K562 (cell line): Measurements from ENCODE around the gene CCDC32. TPM values are rescaled to one million over a fixed set of nuclear protein-coding genes. Genes with fewer than 3 reads are reported as not detected.
A peak's percentile ranks its signal among the peaks of the same experiment; 100 is the strongest.

Experiments
- ATF1 ChIP-seq, 2 experiments: fragments of 450-650 bp in 1 of 2; IDR thresholded peaks; 2 replicates each; pipeline ENCODE4 v1.6.1; 2016; ENCODE audit warnings: missing compliant biosample characterization in 1 of 2, missing genetic modification characterization in 1 of 2
- ERF ChIP-seq: fragments of 450-650 bp; formaldehyde crosslinking; IDR thresholded peaks from 2 replicates; pipeline ENCODE4 v1.4.0; 2020; ENCODE audit warnings: mild to moderate bottlenecking, mixed read lengths
- FOXA3 ChIP-seq, 2 experiments: fragments of 450-650 bp in 1 of 2; sonication (generic) in 1 of 2; formaldehyde crosslinking; IDR thresholded peaks in 1 of 2; conservative IDR thresholded peaks in 1 of 2; 2 replicates each; pipeline versions ENCODE4 v1.4.0 to v1.8.0; 2020 to 2022; ENCODE audit warnings: mild to moderate bottlenecking in 2 of 2, missing genetic modification reagents in 1 of 2
- FOXK1 ChIP-seq: sonication (generic); formaldehyde crosslinking; IDR thresholded peaks from 2 replicates; pipeline ENCODE4 v1.8.0; 2022; ENCODE audit warnings: missing genetic modification reagents, mild to moderate bottlenecking, borderline replicate concordance
- FOXO4 ChIP-seq: fragments of 450-650 bp; formaldehyde crosslinking; IDR thresholded peaks from 2 replicates; pipeline ENCODE4 v1.4.0; 2020; ENCODE audit warnings: mild to moderate bottlenecking, moderate library complexity
- GABPB2 ChIP-seq: fragments of 250-450 bp; sonication (Bioruptor Pico); conservative IDR thresholded peaks from 2 replicates; pipeline ENCODE4 v1.5.1; 2021; ENCODE audit warnings: mild to moderate bottlenecking
- IRF9 ChIP-seq: fragments of 450-650 bp; IDR thresholded peaks from 2 replicates; pipeline ENCODE4 v1.6.1; 2016; ENCODE audit warnings: missing biosample characterization, missing genetic modification characterization
- JUND ChIP-seq, 2 experiments: IDR thresholded peaks; 2 replicates in 1 of 2; 3 replicates in 1 of 2; pipeline ENCODE4 v1.6.1; 2011; ENCODE audit warnings: borderline replicate concordance in 2 of 2, low read depth in 2 of 2, low read length in 2 of 2, improper control_type of control experiment in 1 of 2, missing biosample characterization in 1 of 2, missing genetic modification characterization in 1 of 2, missing genetic modification reagents in 1 of 2
- KLF6 ChIP-seq: fragments of 250-450 bp; sonication (Bioruptor Pico); IDR thresholded peaks from 2 replicates; pipeline ENCODE4 v1.4.0; 2020; ENCODE audit warnings: mild to moderate bottlenecking, moderate library complexity, borderline replicate concordance
- MAFG ChIP-seq: fragments of 450-650 bp; conservative IDR thresholded peaks from 2 replicates; pipeline ENCODE4 v1.6.1; 2016; ENCODE audit warnings: missing genetic modification characterization, missing compliant biosample characterization
- MLX ChIP-seq, 2 experiments: fragments of 450-650 bp in 1 of 2; sonication (generic) in 1 of 2; formaldehyde crosslinking; conservative IDR thresholded peaks; 2 replicates each; pipeline versions ENCODE4 v1.4.0 to v1.8.1; 2020 to 2022; ENCODE audit warnings: mild to moderate bottlenecking in 1 of 2, missing genetic modification reagents in 1 of 2
- NFATC3 ChIP-seq: fragments of 450-650 bp; IDR thresholded peaks from 2 replicates; pipeline ENCODE4 v1.6.1; 2017; ENCODE audit warnings: mild to moderate bottlenecking
- NFE2L1 ChIP-seq: fragments of 450-650 bp; IDR thresholded peaks from 2 replicates; pipeline ENCODE4 v1.6.1; 2016; ENCODE audit warnings: missing genetic modification characterization, low read depth, mild to moderate bottlenecking, missing compliant biosample characterization, moderate library complexity, borderline replicate concordance
- RHOXF2B ChIP-seq: fragments of 250-450 bp; sonication (Bioruptor Pico); conservative IDR thresholded peaks from 2 replicates; pipeline ENCODE4 v1.5.1; 2021
- SIRT6 ChIP-seq: IDR thresholded peaks from one replicate; pipeline ENCODE4 v1.6.1; 2012; ENCODE audit warnings: low read depth, mild to moderate bottlenecking, control low read depth, inconsistent platforms, low read length, moderate library complexity
- SRSF3 ChIP-seq: fragments of 200-400 bp; formaldehyde crosslinking; IDR thresholded peaks from 2 replicates; pipeline ENCODE4 v1.6.1; 2016; ENCODE audit warnings: mild to moderate bottlenecking, low read length, moderate library complexity; ENCODE audit not compliant: insufficient read depth
- TEAD1 ChIP-seq, 2 experiments: fragments of 450-650 bp in 1 of 2; sonication (generic) in 1 of 2; formaldehyde crosslinking; IDR thresholded peaks; 2 replicates each; pipeline versions ENCODE4 v1.4.0 to v1.8.0; 2020 to 2022; ENCODE audit warnings: mild to moderate bottlenecking in 2 of 2, missing genetic modification reagents in 1 of 2
- VEZF1 ChIP-seq: fragments of 200-800 bp; sonication (Bioruptor generic); IDR thresholded peaks from 2 replicates; pipeline ENCODE4 v1.6.1; 2017; ENCODE audit warnings: missing genetic modification characterization, missing compliant biosample characterization
- ZNF12 ChIP-seq: sonication (generic); formaldehyde crosslinking; IDR thresholded peaks from 2 replicates; pipeline ENCODE4 v1.4.0; 2020; ENCODE audit warnings: mild to moderate bottlenecking, missing genetic modification reagents
- ZNF133 ChIP-seq: fragments of 250-450 bp; sonication (Bioruptor Pico); IDR thresholded peaks from 2 replicates; pipeline ENCODE4 v1.4.0; 2020; ENCODE audit warnings: mild to moderate bottlenecking
- ZNF239 ChIP-seq: fragments of 250-450 bp; sonication (Bioruptor Pico); IDR thresholded peaks from 2 replicates; pipeline ENCODE4 v1.4.0; 2020; ENCODE audit warnings: mild to moderate bottlenecking
- ZNF589 ChIP-seq: fragments of 200-800 bp; sonication (Bioruptor generic); IDR thresholded peaks from 2 replicates; pipeline ENCODE4 v1.6.1; 2016; ENCODE audit warnings: low read depth, missing genetic modification characterization, missing compliant biosample characterization
- polyA plus RNA-seq, 8 experiments: library from polyadenylated mRNA; depleted of rRNA in 4 of 8; stranded (reverse) in 5 of 8; unstranded in 3 of 8; fragments of >200 nt; fragmentation: Nextera tagmentation in 2 of 8; fragmentation: Illumina TruSeq in 1 of 8; extraction: Ambion mirVana in 2 of 8; extraction: Trizol in 1 of 8; gene quantifications; 2 replicates each; pipeline versions ENCODE4 v1.2.1 to v1.2.3, GENCODE V29; 2011 to 2014; ENCODE audit warnings: inconsistent platforms in 1 of 8, missing spikeins in 1 of 8
- total RNA-seq, 7 experiments: library from RNA; depleted of rRNA in 6 of 7; stranded (reverse); fragments of >200 nt in 6 of 7; fragmentation: Illumina TruSeq in 2 of 7; extraction: Trizol in 2 of 7; gene quantifications; 2 replicates each; pipeline versions ENCODE4 v1.2.1 to v1.2.3, GENCODE V29; 2011 to 2021; ENCODE audit warnings: low replicate concordance in 1 of 7

Gene CCDC32
- total and polyA plus RNA-seq, 9 of the 15 experiments (the other 6 are each of a cell fraction or from before 2014, with no cell fraction given), result 22.2 to 94.8 (median 37.1) TPM

GRCh38 chr15:40593588-40594428 lies 29.0 kb upstream of the CCDC32 start, which contains the start of gene KNL1 (continued):
- peak; percentile 51 for TF ChIP-seq VEZF1 (CRISPR knock-in tag)
- no peak for TF ChIP-seq SRSF3
- 0 out of 2 replicates have a peak, but pooled peaks have one; percentile 56 for TF ChIP-seq FOXK1
- TF ChIP-seq NFATC3, result peak; percentile 82; the same call in 1 of the 2 replicates
- no peak for TF ChIP-seq FOXO4 (CRISPR knock-in tag)
- no peak for TF ChIP-seq RHOXF2B (CRISPR knock-in tag)
- TF ChIP-seq MAFG (tag), result 0 out of 2 replicates have a peak, but pooled peaks have one; percentile 3
- TF ChIP-seq ATF1 (CRISPR knock-in tag; IDR thresholded peaks at IDR 0.05), result no peak
- TF ChIP-seq ATF1 (tag; IDR thresholded peaks at IDR 0.05), result peak; percentile 98
- TF ChIP-seq IRF9 (tag), result peak; percentile 99
- TF ChIP-seq KLF6, result 0 out of 2 replicates have a peak, but pooled peaks have one; percentile 30
- TF ChIP-seq TEAD1 (CRISPR knock-in tag; IDR thresholded peaks at IDR 0.05), result peak in 1 of 2 experiments; percentile 60; a peak in 1 of 4 replicates
- no peak for TF ChIP-seq ZNF133 (CRISPR knock-in tag)
- TF ChIP-seq JUND (IDR thresholded peaks at IDR 0.05; ENCODE audit: borderline replicate concordance, low read depth, low read length), result peak; percentile 90
- peak; percentile 90; the same call in 2 of the 3 replicates for TF ChIP-seq JUND (tag; IDR thresholded peaks at IDR 0.05; ENCODE audit: borderline replicate concordance, low read depth, low read length)
- TF ChIP-seq ERF (CRISPR knock-in tag), result no peak
- no peak; a peak in 1 of 4 replicates for TF ChIP-seq FOXA3 (CRISPR knock-in tag; conservative IDR thresholded peaks at IDR 0.05 in 1 of 2, IDR thresholded peaks at IDR 0.05 in 1 of 2)
- no peak for TF ChIP-seq SIRT6
- TF ChIP-seq ZNF12 (CRISPR knock-in tag), result no peak
- TF ChIP-seq ZNF239 (CRISPR knock-in tag), result no peak
- TF ChIP-seq ZNF589 (CRISPR knock-in tag), result no peak
- TF ChIP-seq MLX (CRISPR knock-in tag; conservative IDR thresholded peaks at IDR 0.05), result no peak
- no peak for TF ChIP-seq NFE2L1
- no peak for TF ChIP-seq GABPB2
